Thyroid gland (tissue), 4 donors: Measurements from ENCODE around the gene PIEZO2. TPM values are rescaled to one million over a fixed set of nuclear protein-coding genes. Genes with fewer than 3 reads are reported as not detected.

Source experiments
- DNase-seq, 2 donors: peaks; one replicate each; pipeline ENCODE4 v3.0.0-alpha.2; 2019
- H3K27ac ChIP-seq, 3 donors: fragments of 200-600 bp; sonication (generic); 1 replicate in 2 of 3; 2 replicates in 1 of 3; pipeline ENCODE4 v1.5.1; 2016 to 2019; ENCODE audit warnings: mild to moderate bottlenecking in 1 of 3, moderate library complexity in 1 of 3
- H3K27me3 ChIP-seq: fragments of 200-600 bp; sonication (generic); one replicate; pipeline ENCODE4 v1.5.1; 2019
- H3K36me3 ChIP-seq, 2 donors: fragments of 200-600 bp; sonication (generic); one replicate each; pipeline ENCODE4 v1.5.1; 2016 to 2019
- H3K4me1 ChIP-seq, 2 donors: fragments of 200-600 bp; sonication (generic); one replicate each; pipeline ENCODE4 v1.5.1; 2017 to 2019
- H3K4me3 ChIP-seq, 3 donors: fragments of 200-600 bp; sonication (generic); replicated peaks in 1 of 3; 1 replicate in 2 of 3; 2 replicates in 1 of 3; pipeline ENCODE4 v1.5.1; 2016; ENCODE audit warnings: mild to moderate bottlenecking in 1 of 3
- H3K9me3 ChIP-seq: fragments of 200-600 bp; sonication (generic); one replicate; pipeline ENCODE4 v1.5.1; 2017
- CTCF ChIP-seq, 6 experiments: fragments of 200-600 bp in 3 of 6; fragments of 450-650 bp in 3 of 6; sonication (generic) in 3 of 6; IDR thresholded peaks; one replicate each; pipeline ENCODE4 v1.5.1; 2016 to 2019; ENCODE audit warnings: antibody characterized with exemption in 6 of 6, mild to moderate bottlenecking in 2 of 6, inconsistent platforms in 1 of 6, moderate library complexity in 1 of 6
- POLR2A ChIP-seq, 2 donors: fragments of 450-650 bp; IDR thresholded peaks; one replicate each; pipeline ENCODE4 v1.6.1; 2017; ENCODE audit warnings: antibody characterized with exemption in 2 of 2, mild to moderate bottlenecking in 2 of 2, moderate library complexity in 1 of 2
- WGBS, 2 donors: methylation state at CpG; one replicate each; pipeline ENCODE4 v1.1.5; 2017; 5-methylcytosine and 5-hydroxymethylcytosine counted together
- intact Hi-C: fragments of 100-400 bp; cut with DNase I; formaldehyde crosslinking; loops from one replicate; pipeline ENCODE4 v1.15.1; 2023
- total RNA-seq, 4 donors: library from RNA; depleted of rRNA; stranded (reverse); fragments of >200 nt; gene quantifications; one replicate each; pipeline ENCODE4 v1.2.3, GENCODE V29; 2016

Gene PIEZO2
- total RNA-seq, 4 donors from 2014 or later: 5.0 to 13.8 (median 6.1) TPM

GRCh38 chr18:11064727-11065460, 84.5 kb downstream of the PIEZO2 start:
- intact Hi-C loops: no loop called here
- 63 to 64% methylated on average over 7 of the region's 7 CpGs for WGBS, 2 donors

GRCh38 chr18:11064106-11064505, 85.3 kb downstream of the PIEZO2 start:
- Histone ChIP-seq H3K36me3 (no peaks in the 10 kb centered on the region), H3K27me3 (no peaks in the 10 kb centered on the region), H3K9me3 (no peaks in the 10 kb centered on the region), H3K4me1 (no peaks in the 10 kb centered on the region), H3K27ac (no peak overlapping the region), H3K4me3 (no peak overlapping the region)
- WGBS, 2 donors: 64 to 66% methylated on average over 2 of the region's 2 CpGs
- TF ChIP-seq CTCF (IDR thresholded peaks at IDR 0.05) (no peak), POLR2A (IDR thresholded peaks at IDR 0.05) (no peak)
- DNase-seq: no peak
- intact Hi-C loops: no loop called here

More at GRCh38 chr18:11064727-11065460, 84.5 kb downstream of the PIEZO2 start:
- Histone ChIP-seq H3K4me1 (no peaks in the 10 kb centered on the region), H3K36me3 (no peaks in the 10 kb centered on the region), H3K27ac (no peak overlapping the region), H3K27me3 (no peaks in the 10 kb centered on the region), H3K9me3 (no peaks in the 10 kb centered on the region), H3K4me3 (no peak overlapping the region)
- DNase-seq: no peak
- TF ChIP-seq POLR2A (IDR thresholded peaks at IDR 0.05) (no peak), CTCF (IDR thresholded peaks at IDR 0.05) (no peak)

GRCh38 chr18:11055721-11056120, 93.6 kb downstream of the PIEZO2 start:
- H3K27me3 ChIP-seq: no peaks in the 10 kb centered on the region
- H3K27ac ChIP-seq: no peak overlapping the region
- no peaks in the 10 kb centered on the region for H3K36me3 ChIP-seq
- H3K4me3 ChIP-seq: no peak overlapping the region
- no peaks in the 10 kb centered on the region for H3K9me3 ChIP-seq
- no peaks in the 10 kb centered on the region for H3K4me1 ChIP-seq
- intact Hi-C loops: no loop called here
- WGBS, 2 donors: 97 to 100% methylated on average over 2 to 8 of the region's 8 CpGs
- no peak for DNase-seq
- no peak for TF ChIP-seq CTCF (IDR thresholded peaks at IDR 0.05)
- no peak for TF ChIP-seq POLR2A (IDR thresholded peaks at IDR 0.05)

- TF ChIP-seq CTCF (IDR thresholded peaks at IDR 0.05) (no peak), POLR2A (IDR thresholded peaks at IDR 0.05) (no peak)
- WGBS, 2 donors: 78 to 88% methylated on average over 4 of the region's 4 CpGs
- H3K9me3 ChIP-seq: no peaks in the 10 kb centered on the region
- DNase-seq: no peak
- no peaks in the 10 kb centered on the region for H3K4me1 ChIP-seq
- H3K4me3 ChIP-seq: no peak overlapping the region
- no peak overlapping the region for H3K27ac ChIP-seq
- intact Hi-C loops: no loop called here
- H3K36me3 ChIP-seq: no peaks in the 10 kb centered on the region
- H3K27me3 ChIP-seq: no peaks in the 10 kb centered on the region
Measured at GRCh38 chr18:11054497-11054896, 94.9 kb downstream of the PIEZO2 start.

GRCh38 chr18:11053293-11053692, 96.1 kb downstream of the PIEZO2 start:
- intact Hi-C loops: no loop called here
- 95 to 97% methylated on average over 1 of the region's 1 CpG for WGBS, 2 donors
- Histone ChIP-seq H3K4me1 (no peaks in the 10 kb centered on the region), H3K36me3 (no peaks in the 10 kb centered on the region), H3K27ac (no peak overlapping the region), H3K27me3 (no peaks in the 10 kb centered on the region), H3K4me3 (no peak overlapping the region), H3K9me3 (no peaks in the 10 kb centered on the region)
- DNase-seq: no peak
- no peak for TF ChIP-seq POLR2A (IDR thresholded peaks at IDR 0.05)
- TF ChIP-seq CTCF (IDR thresholded peaks at IDR 0.05): no peak
